ENCODE data around the gene TAOK1. TPM values are rescaled to one million over a fixed set of nuclear protein-coding genes. Genes with fewer than 3 reads are reported as not detected.

Gene TAOK1
- total and polyA plus RNA-seq, 10 of the 15 experiments (the other 5 are each of a cell fraction or from before 2014, with no cell fraction given), result 2.0 to 27.1 (median 11.8) TPM

GRCh38 chr17:29458066-29458465 is 67.9 kb downstream of the TAOK1 start:
- Histone ChIP-seq H3K4me1 (ENCODE audit: control insufficient read depth, insufficient read depth, low read length) (no peaks in the 10 kb centered on the region), H3K9ac (ENCODE audit: control insufficient read depth, insufficient read depth, low read length) (no peak overlapping the region), H3K27me3 (replicated peaks in 1 of 2; ENCODE audit: control insufficient read depth in 2 of 2, insufficient read depth in 2 of 2, low read length in 1 of 2) (no peaks in the 10 kb centered on the region), H2AFZ (ENCODE audit: control insufficient read depth, low read depth, low read length) (no peak overlapping the region), H3K9me3 (replicated peaks; ENCODE audit: control insufficient read depth, insufficient read depth, low read length) (no peaks in the 10 kb centered on the region; the same call in 2 of the 3 replicates), H3K36me3 (ENCODE audit: control insufficient read depth in 2 of 2, insufficient read depth in 2 of 2, low read length in 1 of 2) (peaks cover 3 to 9% of the 10 kb centered on the region in 2 experiments; a peak in 3 of 4 replicates), H3K79me2 (ENCODE audit: control insufficient read depth, insufficient read depth, low read length) (peaks cover 6% of the 10 kb centered on the region), H3K27ac (ENCODE audit: control insufficient read depth, insufficient read depth) (no peak overlapping the region), H3K4me3 (no peak overlapping the region), H3K4me2 (ENCODE audit: control insufficient read depth, insufficient read depth) (no peak overlapping the region), H4K20me1 (ENCODE audit: control insufficient read depth, insufficient read depth) (no peaks in the 10 kb centered on the region)
- no peak for TF ChIP-seq BHLHE40 (IDR thresholded peaks at IDR 0.05; ENCODE audit: borderline replicate concordance in 1 of 2, low read depth in 2 of 2, low read length in 1 of 2)
- no peak for TF ChIP-seq PAX8 (IDR thresholded peaks at IDR 0.05)
- no peak for TF ChIP-seq LARP7 (IDR thresholded peaks at IDR 0.05)
- TF ChIP-seq EGR1 (IDR thresholded peaks at IDR 0.05; ENCODE audit: borderline replicate concordance in 1 of 2, low read depth in 2 of 2, low read length in 2 of 2), result no peak
- no peak for TF ChIP-seq CTCF (IDR thresholded peaks at IDR 0.05 in 2 of 3, conservative IDR thresholded peaks at IDR 0.05 in 1 of 3; ENCODE audit: control insufficient read depth in 2 of 3, extremely low read depth in 1 of 3, insufficient read depth in 1 of 3, low read depth in 3 of 3, low read length in 3 of 3)
- TF ChIP-seq RFX5 (IDR thresholded peaks at IDR 0.05; ENCODE audit: low read depth, low read length), result no peak
- no peak for TF ChIP-seq STAT3 (IDR thresholded peaks at IDR 0.05; ENCODE audit: low read depth, low read length)
- no peak for TF ChIP-seq KLF5 (IDR thresholded peaks at IDR 0.05; ENCODE audit: partially characterized antibody)
- TF ChIP-seq TARDBP (IDR thresholded peaks at IDR 0.05; ENCODE audit: borderline replicate concordance), result no peak
- 97% methylated on average over 4 of the region's 4 CpGs for WGBS (ENCODE audit: insufficient coverage, insufficient replicate concordance, low lambda C conversion rate, missing lambda C conversion rate)
- DNase-seq (ENCODE audit: low read depth, low spot score) (no peak), ATAC-seq (no peak), FAIRE-seq (no peak)
- in situ Hi-C loops (cut with MboI), result no loop called here
- SMC1A ChIA-PET (ENCODE audit: uncharacterized antibody, unreplicated experiment), result interaction anchor here (0.9 kb wide), 1 partner anchor 65 kb away, joined by 4 read pairs; no protein-coding TSS in a partner anchor
- intact Hi-C loops (cut with micrococcal nuclease; ENCODE audit: unreplicated experiment), result no loop called here
- no TSS peak for BruUV-seq (replicated peaks)
- POLR2A ChIA-PET, result no interaction called here
- CTCF ChIA-PET, result interaction anchor here (0.7 kb wide), 1 partner anchor 18 kb away, joined by 4 read pairs; no protein-coding TSS in a partner anchor
- RAD21 ChIA-PET (ENCODE audit: unreplicated experiment), result no interaction called here

All from GM12878 (cell line).